PFSK-1 (cell line): ENCODE measurements around the gene KATNAL2.

Source experiments
- TAF1 ChIP-seq: IDR thresholded peaks from 2 replicates; pipeline ENCODE4 v1.6.1; 2012; ENCODE audit warnings: low read length, control low read depth, borderline replicate concordance; ENCODE audit not compliant: insufficient read depth

The KATNAL2 gene

GRCh38 chr18:47151439-47151838 is 234.0 kb downstream of the KATNAL2 start:
- no peak for TF ChIP-seq TAF1
